OCI-LY7 (cell line): ENCODE data around the gene TMEM94. TPM values are rescaled to one million over a fixed set of nuclear protein-coding genes. Genes with fewer than 3 reads are reported as not detected.

Experiments used
- BruUV-seq: library from RNA; stranded (reverse); fragments of 400-500 nt; replicated peaks from 2 replicates; lab custom pipeline; 2021; lab: Mats Ljungman, UMichigan
- CTCF ChIA-PET: fragments of 300-600 bp; sonication (Branson Sonifier 250); formaldehyde crosslinking; loops from one replicate; lab custom pipeline; 2022; ENCODE audit warnings: antibody characterized with exemption; ENCODE audit not compliant: unreplicated experiment; lab: Charles Lee
- POLR2A ChIA-PET: fragments of 300-600 bp; sonication (Branson Sonifier 250); formaldehyde crosslinking; loops from one replicate; lab custom pipeline; 2022; ENCODE audit warnings: antibody characterized with exemption; lab: Charles Lee
- DNase-seq: peaks from one replicate; pipeline ENCODE4 v3.0.0-alpha.2; 2015; ENCODE audit warnings: low spot score
- H2AFZ ChIP-seq: fragments of 200-600 bp; sonication (generic), shearing (Covaris generic); 2 replicates; pipeline ENCODE4 v1.6.1; 2014; ENCODE audit warnings: mild to moderate bottlenecking, antibody characterized with exemption, low read length, moderate library complexity
- H3K27ac ChIP-seq: fragments of 200-600 bp; sonication (generic); 2 replicates; pipeline ENCODE4 v1.5.1; 2014; ENCODE audit warnings: mixed run types, low read depth, mild to moderate bottlenecking, moderate library complexity, low read length, inconsistent platforms; ENCODE audit not compliant: poor library complexity, severe bottlenecking
- H3K36me3 ChIP-seq: fragments of 200-600 bp; sonication (generic); 2 replicates; pipeline ENCODE4 v1.6.1; 2014; ENCODE audit warnings: mild to moderate bottlenecking, antibody characterized with exemption, low read length, moderate library complexity, mixed read lengths; ENCODE audit not compliant: insufficient read depth
- H3K4me1 ChIP-seq: fragments of 200-600 bp; sonication (generic); 2 replicates; pipeline ENCODE4 v1.5.1; 2014; ENCODE audit warnings: mild to moderate bottlenecking, low read length; ENCODE audit not compliant: insufficient read depth, poor library complexity, severe bottlenecking
- H3K4me2 ChIP-seq: fragments of 200-600 bp; sonication (generic); 2 replicates; pipeline ENCODE4 v1.6.1; 2014; ENCODE audit warnings: mild to moderate bottlenecking, low read length
- H3K4me3 ChIP-seq: fragments of 200-600 bp; sonication (generic); 2 replicates; pipeline ENCODE4 v1.5.1; 2014; ENCODE audit warnings: mild to moderate bottlenecking, low read depth, low read length; ENCODE audit not compliant: poor library complexity, severe bottlenecking
- H3K79me2 ChIP-seq: fragments of 200-600 bp; sonication (generic); 2 replicates; pipeline ENCODE4 v1.6.1; 2016; ENCODE audit warnings: low read depth, mild to moderate bottlenecking, low read length, moderate library complexity, mixed read lengths; ENCODE audit not compliant: insufficient read depth
- H3K9me2 ChIP-seq: fragments of 200-600 bp; sonication (generic); 2 replicates; pipeline ENCODE4 v1.6.1; 2016; ENCODE audit warnings: mild to moderate bottlenecking, low read length, mixed read lengths; ENCODE audit not compliant: insufficient read depth
- H3K9me3 ChIP-seq: fragments of 200-600 bp; sonication (generic); 2 replicates; pipeline ENCODE4 v1.6.1; 2014; ENCODE audit warnings: mild to moderate bottlenecking, mixed run types, low read length, mixed read lengths
- H4K20me1 ChIP-seq: fragments of 200-600 bp; sonication (generic); 2 replicates; pipeline ENCODE4 v1.6.1; 2014; ENCODE audit warnings: mild to moderate bottlenecking, antibody characterized with exemption, low read length, moderate library complexity, mixed read lengths; ENCODE audit not compliant: insufficient read depth
- EZH2phosphoT487 ChIP-seq: fragments of 200-600 bp; sonication (generic); IDR thresholded peaks from 2 replicates; pipeline ENCODE4 v1.6.1; 2018; ENCODE audit warnings: low read depth, borderline replicate concordance, mild to moderate bottlenecking, mixed run types, antibody characterized with exemption, low read length, moderate library complexity, mixed read lengths
- intact Hi-C: fragments of 100-400 bp; cut with micrococcal nuclease; formaldehyde crosslinking; loops from one replicate; pipeline ENCODE4 v1.10.0; 2022; ENCODE audit not compliant: unreplicated experiment
- total RNA-seq, 2 experiments: library from RNA; depleted of rRNA in 1 of 2; stranded (reverse); fragments of >200 nt in 1 of 2; shearing (Covaris generic) in 1 of 2; gene quantifications; 2 replicates each; pipeline ENCODE4 v1.2.3, GENCODE V29; 2014 to 2022
- TF ChIP-seq, protein P1 (sequence below): fragments of 200-600 bp; sonication (generic); conservative IDR thresholded peaks from 2 replicates; pipeline ENCODE4 v1.5.1; 2014; ENCODE audit warnings: mild to moderate bottlenecking, antibody characterized with exemption, low read length, moderate library complexity, mixed read lengths

Gene TMEM94
- total RNA-seq, 2 experiments from 2014 or later: 60.6 to 121 TPM

DNA sequence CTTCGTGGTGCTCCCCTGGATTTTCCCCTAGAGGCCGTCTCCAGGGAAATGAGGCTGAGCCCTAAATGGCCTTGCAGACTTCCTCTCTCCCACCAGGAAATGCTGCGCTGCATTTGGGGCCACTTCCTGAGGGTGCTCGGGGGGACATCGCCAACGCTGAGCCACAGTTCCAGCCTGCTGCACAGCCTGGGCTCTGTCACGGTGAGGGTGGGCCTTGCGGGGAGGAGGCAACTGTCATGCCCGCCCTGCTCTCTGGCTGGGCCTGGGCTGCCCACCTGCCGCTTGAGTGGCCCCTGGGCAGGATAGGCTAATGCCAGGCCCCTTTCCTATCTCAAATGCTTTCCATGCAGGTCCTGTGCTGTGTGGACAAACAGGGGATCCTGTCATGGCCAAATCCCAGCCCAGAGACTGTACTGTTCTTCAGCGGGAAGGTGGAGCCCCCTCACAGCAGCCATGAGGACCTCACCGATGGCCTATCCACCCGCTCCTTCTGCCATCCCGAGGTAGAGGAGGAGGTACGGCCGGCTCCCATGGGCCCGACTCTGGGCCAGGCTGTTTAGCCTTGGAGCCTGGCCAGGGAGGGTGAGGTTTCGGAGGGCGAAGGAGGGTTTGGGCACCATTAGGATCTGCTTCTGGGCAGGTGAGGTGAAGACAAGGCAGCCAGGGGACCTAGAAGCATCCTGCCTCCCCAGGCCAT is 34.7 kb downstream of the TMEM94 start:
- Histone ChIP-seq H3K27ac (no peak overlapping the region), H2AFZ (no peak overlapping the region), H3K79me2 (no peaks in the 10 kb centered on the region), H3K9me2 (no peaks in the 10 kb centered on the region), H3K36me3 (no peaks in the 10 kb centered on the region), H4K20me1 (no peaks in the 10 kb centered on the region), H3K9me3 (no peaks in the 10 kb centered on the region), H3K4me1 (peaks cover 16% of the 10 kb centered on the region), H3K4me2 (no peak overlapping the region), H3K4me3 (no peak overlapping the region)
- ChIA-PET CTCF (no interaction called here), POLR2A (no interaction called here)
- no TSS peak for BruUV-seq
- TF ChIP-seq, protein P1, sequence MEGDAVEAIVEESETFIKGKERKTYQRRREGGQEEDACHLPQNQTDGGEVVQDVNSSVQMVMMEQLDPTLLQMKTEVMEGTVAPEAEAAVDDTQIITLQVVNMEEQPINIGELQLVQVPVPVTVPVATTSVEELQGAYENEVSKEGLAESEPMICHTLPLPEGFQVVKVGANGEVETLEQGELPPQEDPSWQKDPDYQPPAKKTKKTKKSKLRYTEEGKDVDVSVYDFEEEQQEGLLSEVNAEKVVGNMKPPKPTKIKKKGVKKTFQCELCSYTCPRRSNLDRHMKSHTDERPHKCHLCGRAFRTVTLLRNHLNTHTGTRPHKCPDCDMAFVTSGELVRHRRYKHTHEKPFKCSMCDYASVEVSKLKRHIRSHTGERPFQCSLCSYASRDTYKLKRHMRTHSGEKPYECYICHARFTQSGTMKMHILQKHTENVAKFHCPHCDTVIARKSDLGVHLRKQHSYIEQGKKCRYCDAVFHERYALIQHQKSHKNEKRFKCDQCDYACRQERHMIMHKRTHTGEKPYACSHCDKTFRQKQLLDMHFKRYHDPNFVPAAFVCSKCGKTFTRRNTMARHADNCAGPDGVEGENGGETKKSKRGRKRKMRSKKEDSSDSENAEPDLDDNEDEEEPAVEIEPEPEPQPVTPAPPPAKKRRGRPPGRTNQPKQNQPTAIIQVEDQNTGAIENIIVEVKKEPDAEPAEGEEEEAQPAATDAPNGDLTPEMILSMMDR: no peak
- TF ChIP-seq EZH2phosphoT487: no peak
- DNase-seq: no peak
- intact Hi-C loops: no loop called here

DNA sequence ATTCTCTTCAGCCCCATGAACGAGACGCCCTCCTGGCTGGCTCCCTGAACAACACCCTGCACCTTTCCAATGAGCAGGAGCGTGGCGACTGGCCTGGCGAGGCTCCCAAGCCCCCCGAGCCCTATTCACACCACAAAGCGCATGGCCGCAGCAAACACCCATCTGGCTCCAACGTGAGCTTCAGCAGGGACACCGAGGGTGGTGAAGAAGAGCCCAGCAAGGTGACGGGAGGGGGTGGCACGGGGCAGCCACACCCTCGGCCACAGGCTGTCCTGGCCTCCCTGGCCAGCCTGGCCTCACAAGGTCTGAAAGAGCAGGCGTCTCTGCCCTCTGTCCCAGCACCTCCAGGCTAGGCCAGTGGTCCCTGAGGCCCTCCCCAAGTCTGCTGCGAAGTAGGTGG is 35.2 kb downstream of the TMEM94 start:
- no peak overlapping the region for H3K27ac ChIP-seq
- CTCF ChIA-PET: no interaction called here
- intact Hi-C loops: no loop called here
- no peak for DNase-seq
- BruUV-seq: no TSS peak
- H3K4me1 ChIP-seq: peaks cover 16% of the 10 kb centered on the region
- H3K9me2 ChIP-seq: no peaks in the 10 kb centered on the region
- TF ChIP-seq, protein P1: no peak
- no peak for TF ChIP-seq EZH2phosphoT487
- H2AFZ ChIP-seq: no peak overlapping the region
- POLR2A ChIA-PET: no interaction called here
- H4K20me1 ChIP-seq: no peaks in the 10 kb centered on the region
- no peaks in the 10 kb centered on the region for H3K79me2 ChIP-seq
- no peaks in the 10 kb centered on the region for H3K9me3 ChIP-seq
- H3K36me3 ChIP-seq: no peaks in the 10 kb centered on the region
- no peak overlapping the region for H3K4me2 ChIP-seq
- H3K4me3 ChIP-seq: no peak overlapping the region

DNA sequence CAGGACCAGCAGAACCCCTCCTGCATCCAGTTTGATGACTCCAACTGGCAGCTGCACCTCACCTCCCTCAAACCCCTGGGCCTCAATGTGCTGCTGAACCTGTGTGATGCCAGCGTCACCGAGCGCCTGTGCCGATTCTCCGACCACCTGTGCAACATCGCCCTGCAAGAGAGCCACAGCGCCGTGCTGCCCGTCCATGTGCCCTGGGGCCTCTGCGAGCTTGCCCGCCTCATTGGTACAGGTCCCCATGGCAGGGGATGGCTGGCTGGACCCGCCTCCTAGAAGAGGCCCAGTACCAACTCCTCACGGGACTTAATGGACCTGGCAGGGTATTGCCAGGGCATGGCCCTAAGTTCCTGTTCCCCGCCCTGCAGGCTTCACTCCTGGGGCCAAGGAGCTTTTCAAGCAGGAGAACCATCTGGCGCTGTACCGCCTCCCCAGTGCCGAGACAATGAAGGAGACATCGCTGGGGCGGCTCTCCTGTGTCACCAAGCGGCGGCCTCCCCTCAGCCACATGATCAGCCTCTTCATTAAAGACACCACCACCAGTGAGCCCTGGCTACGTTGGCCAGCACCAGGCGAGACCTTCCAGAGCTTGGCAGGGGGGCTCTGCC is 36.2 kb downstream of the TMEM94 start:
- H3K79me2 ChIP-seq: no peaks in the 10 kb centered on the region
- no peak overlapping the region for H3K4me3 ChIP-seq
- no peaks in the 10 kb centered on the region for H3K36me3 ChIP-seq
- no peak for DNase-seq
- intact Hi-C loops: no loop called here
- no peaks in the 10 kb centered on the region for H3K9me2 ChIP-seq
- POLR2A ChIA-PET: no interaction called here
- no peaks in the 10 kb centered on the region for H3K9me3 ChIP-seq
- H3K4me1 ChIP-seq: peaks cover 8% of the 10 kb centered on the region
- BruUV-seq: TSS peak; percentile 48
- no peak overlapping the region for H3K4me2 ChIP-seq
- CTCF ChIA-PET: no interaction called here
- no peak for TF ChIP-seq EZH2phosphoT487
- TF ChIP-seq, protein P1: no peak
- no peak overlapping the region for H3K27ac ChIP-seq
- no peaks in the 10 kb centered on the region for H4K20me1 ChIP-seq
- no peak overlapping the region for H2AFZ ChIP-seq
